Measurements from ENCODE around the gene SETD7. TPM values are rescaled to one million over a fixed set of nuclear protein-coding genes. Genes with fewer than 3 reads are reported as not detected.

Gene SETD7
- total RNA-seq, 6 experiments from 2014 or later, result 31.6 to 53.7 (median 45.4) TPM

- Histone ChIP-seq H3K27ac (no peak overlapping the region), H3K27me3 (no peaks in the 10 kb centered on the region), H3K4me3 (no peak overlapping the region), H3K9me3 (no peaks in the 10 kb centered on the region), H3K4me1 (no peaks in the 10 kb centered on the region), H3K36me3 (peaks cover 0 to 46% (median 25%) of the 10 kb centered on the region in 4 donors)
- no peak for ATAC-seq
- intact Hi-C loops (cut with DNase I), result no loop called here
- no peak for DNase-seq
- WGBS (ENCODE audit: insufficient coverage, low coverage, low lambda C conversion rate, missing lambda C conversion rate), result 100% methylated on average over 1 of the region's 1 CpG
- no peak for TF ChIP-seq CTCF (IDR thresholded peaks at IDR 0.05)
- TF ChIP-seq POLR2A (IDR thresholded peaks at IDR 0.05), result no peak
Observed at GRCh38 chr4:139523076-139523475, 32.9 kb downstream of the SETD7 start.

DNA sequence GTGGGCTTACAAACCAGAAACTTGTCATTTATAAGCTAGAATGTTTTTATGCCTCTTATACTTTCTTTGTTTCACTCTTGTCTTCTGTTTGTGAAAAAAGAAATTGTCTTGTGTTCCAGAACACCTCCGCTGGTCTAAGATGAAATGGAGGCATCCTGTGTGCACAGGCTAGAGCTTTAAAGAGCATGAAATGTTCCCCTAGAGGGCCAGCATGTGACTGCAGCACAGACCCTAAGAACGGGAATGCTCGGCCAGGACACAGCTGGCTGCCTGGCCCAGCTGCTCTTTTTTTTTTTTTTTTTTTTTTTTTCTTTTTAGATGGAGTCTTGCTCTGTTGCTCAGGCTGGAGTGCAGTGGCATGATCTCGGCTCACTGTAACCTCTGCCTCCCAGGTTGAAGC lies 33.6 kb downstream of the SETD7 start:
- Histone ChIP-seq H3K4me3 (no peak overlapping the region), H3K27me3 (no peaks in the 10 kb centered on the region), H3K36me3 (peaks cover 0 to 48% (median 21%) of the 10 kb centered on the region in 4 donors), H3K27ac (no peak overlapping the region), H3K4me1 (no peaks in the 10 kb centered on the region), H3K9me3 (no peaks in the 10 kb centered on the region)
- WGBS (ENCODE audit: insufficient coverage, low coverage, low lambda C conversion rate, missing lambda C conversion rate), result 78% methylated on average over 2 of the region's 4 CpGs
- TF ChIP-seq POLR2A (IDR thresholded peaks at IDR 0.05) (no peak), CTCF (IDR thresholded peaks at IDR 0.05) (no peak)
- intact Hi-C loops (cut with DNase I), result no loop called here
- no peak for ATAC-seq
- no peak for DNase-seq

DNA sequence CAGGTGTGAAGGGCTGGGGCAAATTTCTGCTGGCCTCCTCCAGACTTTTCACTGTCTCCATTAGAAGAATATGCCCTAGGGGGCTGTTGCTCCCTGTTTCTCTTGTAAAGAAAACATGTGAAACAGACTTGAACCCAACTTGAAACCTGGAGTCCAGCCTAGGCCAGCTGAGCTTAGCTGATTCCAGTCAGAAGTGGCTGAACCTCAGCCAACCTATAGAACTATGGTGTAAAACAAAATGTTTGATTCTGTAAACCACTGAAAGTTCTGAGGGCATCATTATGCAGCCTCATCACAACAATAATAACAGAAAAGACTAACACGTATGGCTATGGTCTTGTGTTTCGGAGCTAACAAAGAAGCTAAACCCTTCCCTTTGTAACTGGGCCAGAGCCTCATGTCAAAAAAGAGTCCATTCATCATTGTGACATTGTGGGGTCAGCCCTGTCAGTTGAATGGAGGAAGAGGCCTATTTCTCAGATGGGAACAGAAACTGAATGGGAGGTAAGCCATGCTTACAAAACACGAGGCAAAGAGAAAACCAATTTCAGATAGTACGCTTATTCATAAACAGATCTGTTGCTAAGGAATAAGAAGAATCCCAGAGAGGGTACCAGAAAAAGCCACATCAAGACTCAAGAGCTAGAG lies 34.1 kb downstream of the SETD7 start:
- intact Hi-C loops (cut with DNase I), result no loop called here
- TF ChIP-seq POLR2A (IDR thresholded peaks at IDR 0.05), result no peak
- TF ChIP-seq CTCF (IDR thresholded peaks at IDR 0.05), result no peak
- DNase-seq (no peak), ATAC-seq (peak in 1 of 4 donors; percentile 24)
- Histone ChIP-seq H3K4me1 (no peaks in the 10 kb centered on the region), H3K27me3 (no peaks in the 10 kb centered on the region), H3K36me3 (peaks cover 0 to 52% (median 20%) of the 10 kb centered on the region in 4 donors), H3K9me3 (no peaks in the 10 kb centered on the region), H3K27ac (no peak overlapping the region), H3K4me3 (no peak overlapping the region)
- 83% methylated on average over 4 of the region's 4 CpGs for WGBS (ENCODE audit: insufficient coverage, low coverage, low lambda C conversion rate, missing lambda C conversion rate)

- Histone ChIP-seq H3K36me3 (peaks cover 0 to 70% (median 29%) of the 10 kb centered on the region in 4 donors), H3K9me3 (no peaks in the 10 kb centered on the region), H3K4me1 (no peaks in the 10 kb centered on the region), H3K4me3 (no peak overlapping the region), H3K27ac (no peak overlapping the region), H3K27me3 (no peaks in the 10 kb centered on the region)
- ATAC-seq, result no peak
- 32% methylated on average over 4 of the region's 4 CpGs for WGBS (ENCODE audit: insufficient coverage, low coverage, low lambda C conversion rate, missing lambda C conversion rate)
- no peak for TF ChIP-seq CTCF (IDR thresholded peaks at IDR 0.05)
- TF ChIP-seq POLR2A (IDR thresholded peaks at IDR 0.05), result no peak
- DNase-seq, result no peak
- intact Hi-C loops (cut with DNase I), result no loop called here
Observed at GRCh38 chr4:139515531-139515958, 40.5 kb downstream of the SETD7 start.
